ENCODE measurements around the gene AGAP9.
"Not testable (repeated sequence)": the region's sequence is repeated elsewhere in the genome, so short reads cannot be mapped to it uniquely, and the experiment has no call there.

Gene AGAP9

GRCh38 chr10:47484786-47485185 is 38.7 kb downstream of the AGAP9 start:
- not testable (repeated sequence) for DNase-seq

- not testable (repeated sequence) for DNase-seq
These were observed 39.5 kb downstream of the AGAP9 start, which contains the start of gene ANXA8 for GRCh38 chr10:47483923-47484322. ANXA8 (minus strand) TSS chr10:47484115; CDS start chr10:47483933, 182 bp downstream.

DNA sequence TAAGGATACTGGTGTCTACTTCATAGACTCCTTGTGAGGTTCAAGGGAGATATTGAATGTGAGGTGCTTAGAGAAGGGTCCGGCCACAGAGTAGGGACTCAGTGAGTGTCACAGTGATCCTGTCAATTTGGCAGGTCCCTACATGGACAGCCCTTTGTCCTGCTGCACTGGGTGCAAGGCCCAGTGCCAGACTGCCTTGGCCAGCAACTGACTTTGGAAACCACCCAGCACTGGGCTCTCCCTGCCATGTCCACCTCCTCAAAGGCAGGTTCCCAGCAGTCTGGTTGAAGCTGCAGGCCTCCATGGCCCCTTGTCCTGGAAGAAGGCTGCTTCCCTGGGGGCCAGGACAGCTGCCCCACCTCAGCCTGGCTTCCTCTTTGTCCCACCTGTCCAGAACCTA is 41.1 kb downstream of the AGAP9 start:
- DNase-seq = not testable (repeated sequence)

DNA sequence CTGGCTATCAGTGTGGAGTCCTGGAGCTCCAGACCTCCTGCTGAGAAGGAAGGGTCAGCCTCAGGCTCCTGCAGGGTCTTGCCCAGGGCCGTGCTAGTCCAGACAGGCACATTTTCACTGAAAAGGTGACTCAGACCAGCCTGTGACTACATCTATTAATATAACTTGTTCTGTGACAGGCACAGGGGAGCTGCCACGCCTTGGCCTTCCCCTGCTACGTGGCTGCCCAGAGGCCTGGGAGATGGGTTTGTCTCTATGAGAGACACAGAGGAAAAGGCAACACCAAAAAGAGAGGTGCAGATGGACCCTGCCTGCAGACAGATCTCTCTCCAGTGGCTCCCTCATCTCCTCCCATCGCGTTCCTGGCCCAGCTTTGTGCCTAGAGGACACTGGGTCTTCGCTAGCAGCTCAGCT is 41.7 kb downstream of the AGAP9 start:
- DNase-seq = not testable (repeated sequence)

DNA sequence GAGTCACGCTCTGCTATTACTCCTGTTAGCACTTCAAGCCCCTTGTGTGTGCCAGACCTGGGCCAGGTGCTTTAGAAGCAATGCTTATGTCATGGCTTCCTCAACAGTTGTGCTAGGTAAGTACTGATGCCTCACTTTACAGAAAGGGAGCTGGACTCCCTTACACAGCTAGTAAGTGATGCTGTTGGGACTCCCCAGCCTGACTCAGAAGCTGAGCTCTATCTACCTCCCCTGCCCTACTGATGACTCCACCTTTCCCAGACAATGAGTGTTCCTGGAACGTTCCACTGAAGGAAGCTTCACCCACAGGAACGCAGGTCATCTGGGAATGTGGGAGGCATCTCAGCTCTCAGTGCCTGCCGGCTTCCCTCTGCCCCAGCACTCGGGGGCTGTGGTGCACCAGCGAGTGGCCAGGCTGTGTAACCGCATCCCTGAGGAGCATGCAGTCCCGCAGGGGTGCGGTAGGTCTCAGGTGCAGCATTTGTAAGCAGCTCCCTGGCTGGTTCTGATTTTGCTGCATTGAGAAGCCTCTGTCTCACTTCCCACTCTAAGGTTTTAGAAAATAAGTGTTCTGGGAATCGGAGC is 42.2 kb downstream of the AGAP9 start:
- DNase-seq = not testable (repeated sequence)

DNA sequence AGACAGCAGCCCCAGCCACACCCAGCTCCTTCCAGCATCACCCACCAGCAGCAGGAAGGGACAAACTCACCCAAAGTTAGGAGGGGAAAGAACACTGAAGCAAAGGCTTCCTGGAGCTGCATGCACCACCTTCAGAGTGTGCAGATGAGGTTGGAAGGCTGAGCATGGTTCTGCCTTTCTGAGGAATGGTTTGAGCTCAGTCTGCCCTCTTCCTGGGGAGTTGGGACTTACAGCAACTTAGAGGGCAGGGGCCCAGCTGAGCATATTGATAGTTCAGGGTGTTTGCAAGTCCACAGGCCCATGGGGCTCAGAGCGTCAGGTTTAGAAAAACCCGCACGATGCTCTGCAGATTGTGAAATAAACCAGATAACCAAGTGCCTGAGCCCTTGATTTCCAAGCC is 43.3 kb downstream of the AGAP9 start:
- not testable (repeated sequence) for DNase-seq

DNA sequence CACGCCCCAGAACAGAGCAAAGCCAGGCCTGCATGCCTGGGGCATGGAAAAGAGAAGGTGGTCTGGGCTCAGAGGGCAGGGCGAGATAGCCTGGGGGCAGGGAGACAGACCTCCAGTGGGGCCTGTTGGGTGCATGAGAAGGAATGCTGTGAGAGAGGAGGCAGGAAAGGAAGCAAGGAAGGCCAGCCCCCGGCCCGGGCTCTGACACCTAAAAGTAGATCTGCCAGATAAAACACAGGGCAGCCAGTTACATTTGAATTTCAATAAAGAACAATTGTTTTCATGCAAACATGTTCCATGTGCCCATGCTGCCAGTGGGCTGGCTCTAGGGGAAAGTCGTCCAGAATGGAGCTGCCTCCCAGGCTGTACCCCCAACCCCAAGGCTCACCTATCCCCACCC is 45.3 kb downstream of the AGAP9 start:
- not testable (repeated sequence) for DNase-seq

- not testable (repeated sequence) for DNase-seq
These were observed 46.4 kb downstream of the AGAP9 start for GRCh38 chr10:47477078-47477477.

- DNase-seq = not testable (repeated sequence)
These were observed 48.3 kb downstream of the AGAP9 start for GRCh38 chr10:47475101-47475500.

- DNase-seq = not testable (repeated sequence)
These were observed 49.9 kb downstream of the AGAP9 start for GRCh38 chr10:47473516-47473915.

DNA sequence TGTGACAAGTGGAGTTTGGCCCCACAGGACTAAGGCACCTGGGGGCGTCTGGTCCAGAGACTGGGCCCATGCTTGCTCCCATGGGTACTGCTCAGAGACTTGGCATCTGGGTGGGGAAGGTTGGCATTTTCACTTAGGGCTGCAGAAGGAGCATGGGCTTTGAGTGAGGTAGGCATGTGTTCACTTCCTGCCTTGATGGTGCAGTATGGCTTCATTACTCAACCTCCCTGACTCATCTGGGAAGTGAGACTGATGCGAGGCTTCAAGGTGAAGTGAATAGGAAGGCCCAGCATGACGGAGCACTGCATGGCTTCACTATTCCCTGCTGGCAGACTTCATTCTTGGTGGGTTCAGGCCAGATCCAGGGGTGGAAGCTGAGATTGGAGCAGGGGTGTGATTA is 50.8 kb downstream of the AGAP9 start:
- not testable (repeated sequence) for DNase-seq

GRCh38 chr10:47472072-47472471 is 51.4 kb downstream of the AGAP9 start:
- not testable (repeated sequence) for DNase-seq

DNA sequence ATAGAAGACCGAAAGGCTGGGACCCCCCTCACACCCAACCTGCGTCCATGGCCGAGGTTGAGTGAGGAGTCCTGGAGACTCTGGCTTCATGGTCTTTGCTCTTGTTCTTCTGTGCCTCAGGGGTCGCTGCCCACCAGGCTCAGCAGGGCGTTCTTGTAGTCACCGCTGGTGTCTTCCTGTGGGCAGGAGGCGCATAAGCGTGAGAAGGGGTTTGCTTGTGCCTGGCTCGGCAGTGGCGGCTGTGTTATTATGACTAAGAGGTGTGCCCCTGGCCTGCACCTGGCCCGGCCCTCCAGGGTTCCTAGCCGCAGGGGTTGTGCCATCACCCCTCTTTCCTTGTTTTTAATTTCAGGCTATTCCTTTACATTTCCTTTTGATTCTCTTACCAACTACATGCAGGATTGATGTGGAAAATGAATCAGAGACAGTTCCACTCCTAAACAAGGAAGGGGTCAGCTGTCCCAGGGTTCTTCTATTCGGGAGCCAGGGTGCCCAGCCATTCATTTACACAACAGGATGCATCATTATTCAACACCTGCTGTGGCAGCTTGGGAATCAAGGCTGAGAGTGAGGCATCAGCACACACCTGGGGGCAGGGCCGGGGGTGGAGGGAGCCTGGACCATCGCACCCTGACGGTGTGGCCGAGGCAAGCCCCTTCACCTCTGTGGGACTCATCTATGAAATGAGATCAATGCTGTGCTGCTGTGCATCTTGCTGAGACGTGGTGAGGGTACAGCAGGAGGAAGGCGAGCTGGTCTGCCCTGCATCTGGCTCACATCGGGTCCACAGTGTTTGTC is 54.5 kb downstream of the AGAP9 start:
- peak; percentile 49 for DNase-seq

DNA sequence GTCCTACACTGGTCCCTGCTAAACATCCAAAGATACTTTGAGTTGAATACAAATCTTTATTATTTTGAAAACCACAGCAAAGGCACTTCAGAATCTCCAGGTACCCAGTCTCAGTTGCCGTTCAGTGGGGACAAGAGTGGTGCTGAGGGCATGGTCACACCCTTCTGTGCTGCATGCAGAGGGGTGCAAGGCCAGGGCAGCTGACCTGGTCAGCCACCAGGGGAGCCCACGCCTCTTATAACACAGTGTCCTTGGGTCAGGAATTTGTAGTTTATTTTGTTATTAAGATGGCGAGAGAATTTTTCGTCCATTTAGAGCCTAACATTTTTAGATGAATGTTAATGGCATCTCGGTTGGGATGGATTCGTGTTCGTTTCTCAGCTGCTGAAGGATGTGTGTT is 55.5 kb downstream of the AGAP9 start:
- not testable (repeated sequence) for DNase-seq

DNA sequence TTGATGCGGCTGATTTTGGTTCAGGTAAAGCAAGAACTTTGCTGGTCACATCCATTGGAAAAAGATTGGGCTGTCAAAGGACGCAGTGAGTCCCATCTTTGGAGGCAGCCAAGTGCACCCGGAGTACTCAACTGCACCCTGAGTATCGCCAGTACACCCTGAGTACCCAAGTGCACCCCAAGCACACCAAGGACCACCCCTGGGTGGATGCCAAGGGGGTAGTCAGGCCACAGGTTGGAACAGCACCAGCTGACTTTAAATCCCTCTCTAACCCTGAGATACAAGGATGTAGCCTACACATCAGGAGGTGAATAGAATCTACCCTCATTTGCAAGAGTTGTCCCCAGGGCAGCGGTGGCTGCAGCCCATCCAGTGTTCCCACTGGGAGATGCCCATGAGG is 56.0 kb downstream of the AGAP9 start:
- DNase-seq = not testable (repeated sequence)

GRCh38 chr10:47465216-47465917 is 58.1 kb downstream of the AGAP9 start:
- not testable (repeated sequence) for DNase-seq

GRCh38 chr10:47462577-47463358 is 60.7 kb downstream of the AGAP9 start:
- not testable (repeated sequence) for DNase-seq

- DNase-seq = peak; percentile 27
These were observed 62.2 kb downstream of the AGAP9 start for GRCh38 chr10:47461261-47461687.

GRCh38 chr10:47458466-47459154 is 64.8 kb downstream of the AGAP9 start:
- no peak for DNase-seq

DNA sequence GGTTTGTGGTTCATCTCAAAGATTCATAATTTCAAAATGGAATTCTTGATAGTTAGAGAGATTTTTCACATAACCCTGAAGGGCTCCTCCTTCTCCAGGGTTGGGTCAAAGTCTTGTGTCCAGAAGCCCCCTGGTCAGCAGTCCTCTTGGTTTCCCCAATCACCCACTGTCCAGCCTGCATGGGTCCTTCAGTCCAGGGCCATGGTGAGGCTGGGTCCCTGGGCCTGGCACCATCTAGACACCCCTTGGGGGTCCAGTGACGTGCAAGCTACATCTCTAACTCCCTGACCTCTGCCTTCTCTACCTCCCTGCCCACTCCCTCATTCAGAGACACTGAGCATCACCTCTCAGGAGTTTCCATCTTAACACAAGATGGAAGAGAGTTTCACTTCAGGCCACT is 65.6 kb downstream of the AGAP9 start:
- DNase-seq = no peak

- DNase-seq = no peak
These were observed 66.0 kb downstream of the AGAP9 start for GRCh38 chr10:47457528-47457820.

DNA sequence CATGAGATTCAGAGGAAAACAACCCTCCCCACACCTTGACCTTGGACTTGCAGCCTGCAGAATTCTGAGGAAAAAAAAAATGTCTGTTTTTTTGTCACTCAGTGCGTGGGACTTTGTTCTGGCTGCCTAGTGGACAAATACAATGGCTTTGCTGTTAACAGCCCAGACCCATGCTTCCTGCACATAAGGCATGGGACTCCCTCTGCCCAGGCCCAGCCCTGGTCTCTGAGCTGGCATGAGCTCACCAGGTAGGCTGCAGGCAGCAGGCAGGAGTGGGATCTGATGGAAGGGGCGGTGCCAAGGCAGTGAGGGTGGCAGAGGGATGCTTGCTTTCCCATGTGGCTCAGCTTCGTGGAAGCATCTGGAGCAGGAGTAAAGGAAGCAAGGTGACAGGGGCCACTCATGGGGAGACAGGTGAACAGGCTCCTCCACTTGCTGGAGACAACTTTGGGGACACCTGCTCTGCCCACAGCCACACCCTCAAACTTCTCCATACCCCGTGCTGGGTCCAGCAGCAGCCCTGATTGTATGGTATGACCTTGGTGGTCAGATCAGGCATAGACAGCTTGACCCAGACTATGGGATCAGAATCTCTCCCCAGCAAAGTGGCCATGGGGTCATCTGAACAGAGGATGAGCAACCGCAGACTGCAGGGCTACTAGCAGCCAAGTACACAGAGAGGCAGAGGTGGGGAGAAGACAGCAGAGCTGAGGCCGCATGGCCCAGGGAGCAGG is 66.5 kb downstream of the AGAP9 start:
- no peak for DNase-seq
